Left cardiac atrium (tissue), 4 donors: Measurements from ENCODE around the gene ZNF784. TPM values are rescaled to one million over a fixed set of nuclear protein-coding genes. Genes with fewer than 3 reads are reported as not detected.
A peak's percentile ranks its signal among the peaks of the same experiment; 100 is the strongest.
"Not testable (repeated sequence)": the region's sequence is repeated elsewhere in the genome, so short reads cannot be mapped to it uniquely, and the experiment has no call there.

Experiments used
- ATAC-seq, 2 donors: fragments of 200-7000 bp; cut with Tn5 transposase; one replicate each; pipeline ENCODE4 v1.9.1; 2020; ENCODE audit warnings: mild to moderate bottlenecking in 2 of 2, moderate library complexity in 2 of 2
- DNase-seq: peaks from one replicate; pipeline ENCODE4 v3.0.0-alpha.2; 2020
- intact Hi-C, 2 donors: fragments of 100-400 bp; cut with DNase I; formaldehyde crosslinking; loops; one replicate each; pipeline versions ENCODE4 v1.14.1 to v1.15.1; 2022 to 2023
- total RNA-seq, 2 donors: library from RNA; stranded (reverse); fragmentation: NEBNext Ultra II Directional; extraction: Animal tissue kit (Norgen Biotek cat#: 25700); gene quantifications; one replicate each; pipeline ENCODE4 v1.2.1, GENCODE V29; 2021
- donor health status: DM: no; HTN: yes; CAD: no.
- donor health status: DM: no; HTN: yes; CAD: no; lungs with severe emphysema.
- donor health status: DM: yes; HTN: yes; CAD: no.
- donor health status: Dilated cardiomyopathy.

Gene ZNF784
- total RNA-seq, 2 donors from 2014 or later, result 11.1 to 11.7 TPM

DNA sequence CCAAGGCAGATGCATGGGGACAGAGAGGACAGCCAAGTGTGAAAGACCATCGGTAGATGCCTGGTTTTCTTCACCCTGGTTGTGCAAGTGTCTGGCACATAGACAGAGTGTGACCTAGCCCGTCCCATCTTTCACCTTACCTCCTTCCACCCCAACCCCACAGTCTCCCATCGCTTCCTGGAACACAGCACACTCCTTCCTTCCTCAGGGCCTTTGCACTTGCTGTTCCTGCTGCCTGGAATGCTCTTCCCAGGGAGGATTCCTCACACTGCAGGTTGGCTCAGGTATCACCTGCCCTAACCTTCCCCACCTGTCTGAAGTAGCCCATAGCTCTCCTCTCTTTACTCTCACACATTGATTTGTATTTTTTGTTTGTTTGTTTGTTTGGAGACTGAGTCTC, 28.1 kb downstream of the ZNF784 start:
- intact Hi-C loops, result no loop called here
- DNase-seq, result no peak
- no peak for ATAC-seq

DNA sequence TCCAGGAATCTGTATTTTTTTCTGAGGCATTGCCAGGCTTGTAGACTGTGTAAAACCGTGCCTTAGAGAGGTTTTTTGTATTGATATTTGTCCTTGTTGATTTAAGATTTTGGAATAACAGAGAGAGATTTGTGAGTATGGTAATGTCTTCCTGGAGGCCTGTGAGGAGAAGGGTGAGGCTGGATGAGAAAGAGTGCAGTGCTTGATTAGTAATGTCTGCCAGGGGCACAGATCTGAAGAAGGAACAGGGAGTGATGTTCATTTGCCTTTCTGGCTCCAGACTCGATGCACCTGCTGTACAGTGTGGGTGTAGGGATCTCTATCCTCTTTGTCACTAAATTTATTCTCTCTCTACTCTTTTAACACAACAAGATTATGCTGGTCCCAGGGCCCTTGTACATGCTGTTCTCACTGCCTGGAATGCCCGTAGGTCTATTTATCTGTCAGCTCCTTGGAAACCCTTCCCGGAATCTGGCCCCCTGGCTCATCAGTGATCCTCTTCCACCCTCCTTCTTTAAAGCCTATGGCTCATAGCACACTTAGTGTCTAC, 29.3 kb downstream of the ZNF784 start:
- ATAC-seq (no peak), DNase-seq (no peak)
- intact Hi-C loops, result no loop called here

DNA sequence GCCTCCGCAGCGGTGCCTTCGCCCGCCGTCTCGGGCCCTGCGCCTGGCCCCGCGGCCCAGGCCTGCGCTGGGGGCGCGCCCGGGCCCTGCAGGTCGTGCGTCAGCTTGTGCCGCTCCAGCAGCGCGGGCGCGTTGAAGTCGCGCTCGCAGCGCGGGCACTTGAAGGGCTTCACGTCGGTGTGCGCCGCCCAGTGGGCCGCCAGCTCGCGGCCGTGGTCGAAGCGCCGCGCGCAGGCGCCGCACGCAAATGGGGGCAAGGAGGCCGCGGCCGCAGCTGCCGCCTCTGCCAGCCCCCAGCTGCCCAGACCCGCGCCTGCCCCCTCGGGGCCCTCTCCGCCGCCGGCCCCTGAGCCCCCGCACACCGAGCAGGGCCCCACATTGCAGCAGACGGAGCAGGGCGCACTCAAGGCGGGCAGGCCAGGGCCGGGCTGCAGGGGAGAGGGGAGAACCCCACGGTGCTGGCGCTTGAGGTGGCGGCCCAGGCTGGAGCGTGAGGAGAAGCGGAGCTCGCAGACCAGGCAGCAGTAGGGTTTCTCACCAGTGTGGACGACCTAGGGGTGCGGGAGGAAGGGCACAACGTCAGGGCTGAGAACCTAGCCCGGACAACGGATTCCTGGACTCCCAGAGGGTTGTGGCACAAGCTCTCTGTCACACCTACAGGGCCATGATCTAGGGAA, 31.1 kb downstream of the ZNF784 start:
- peak in 1 of 2 donors; percentile 18 for ATAC-seq
- no peak for DNase-seq
- intact Hi-C loops, result no loop called here

DNA sequence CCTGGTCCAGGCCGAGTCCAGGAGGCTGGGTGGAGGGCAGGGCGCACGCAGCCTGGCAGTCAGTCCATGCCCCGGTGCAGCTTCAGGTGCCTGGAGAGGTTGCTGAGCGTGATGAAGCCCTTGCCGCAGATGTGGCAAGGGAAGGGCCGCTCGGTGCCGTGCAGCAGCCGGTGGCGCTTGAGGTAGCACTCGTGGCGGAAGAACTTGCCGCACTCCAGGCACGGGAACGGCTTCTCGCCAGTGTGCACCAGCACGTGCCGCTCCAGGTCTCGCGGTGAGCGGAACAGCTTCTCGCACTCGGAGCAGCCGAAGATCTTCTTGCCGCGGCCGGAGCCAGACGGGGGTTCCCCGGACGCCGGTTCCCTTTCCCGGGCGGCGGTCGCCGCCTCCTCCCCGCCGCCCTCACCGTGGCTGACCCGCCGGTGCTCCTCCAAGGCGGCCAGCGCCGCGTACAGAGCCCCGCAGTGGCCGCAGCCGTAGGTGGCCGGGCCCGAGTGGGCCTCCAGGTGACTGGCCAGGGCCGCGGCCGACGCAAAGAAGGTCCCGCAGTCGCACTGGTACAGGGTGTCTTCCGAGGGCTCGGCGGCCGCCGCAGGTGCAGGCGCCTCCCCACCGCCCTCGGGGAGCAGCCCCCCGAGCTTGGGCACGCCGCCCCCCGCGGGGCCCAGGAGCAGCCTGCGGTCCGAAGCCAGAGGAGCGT, 31.8 kb downstream of the ZNF784 start:
- DNase-seq, result peak; percentile 24
- intact Hi-C loops, result no loop called here

DNA sequence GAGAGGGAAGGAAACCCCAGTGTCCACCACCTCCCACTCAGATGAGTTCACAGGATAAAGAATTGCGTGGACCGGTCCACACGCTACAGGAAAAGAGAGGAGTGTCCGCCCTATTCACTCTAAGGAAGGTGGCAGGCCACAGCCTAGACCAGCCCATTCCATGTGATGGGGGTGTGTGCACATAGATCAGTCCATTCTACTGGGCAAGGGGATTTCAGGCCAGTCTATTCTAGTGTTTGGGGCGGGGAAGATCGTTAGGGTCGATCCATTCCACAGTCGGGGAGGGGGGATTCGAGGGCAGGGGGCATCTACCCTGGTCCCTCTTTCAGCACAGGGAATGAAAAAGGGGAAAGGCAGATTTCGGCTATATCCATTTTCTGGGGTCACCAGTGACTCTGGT, 32.8 kb downstream of the ZNF784 start:
- intact Hi-C loops, result no loop called here
- ATAC-seq (no peak), DNase-seq (no peak)

More for the DNA sequence above, 31.8 kb downstream of the ZNF784 start:
- no peak for ATAC-seq

DNA sequence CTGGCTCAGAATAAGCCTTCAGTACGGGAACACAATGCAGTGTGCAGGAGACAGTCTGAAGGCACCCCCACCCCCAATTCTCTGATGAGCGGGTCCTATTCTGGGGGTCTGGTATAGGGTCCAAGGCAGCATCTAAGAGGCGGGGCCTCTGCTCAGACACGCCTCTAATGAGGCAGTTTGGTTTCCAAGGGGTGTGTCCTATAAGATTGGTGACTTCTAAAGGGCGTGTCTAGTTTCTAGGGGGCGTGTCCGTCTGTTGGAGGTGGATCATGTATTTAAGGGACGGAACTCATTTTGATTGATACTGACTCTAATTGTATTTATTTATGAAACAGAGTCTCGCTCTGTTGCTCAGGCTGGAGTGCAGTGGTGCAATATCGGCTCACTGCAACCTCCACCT, 33.7 kb downstream of the ZNF784 start:
- no peak for DNase-seq
- no peak for ATAC-seq
- intact Hi-C loops, result no loop called here

DNA sequence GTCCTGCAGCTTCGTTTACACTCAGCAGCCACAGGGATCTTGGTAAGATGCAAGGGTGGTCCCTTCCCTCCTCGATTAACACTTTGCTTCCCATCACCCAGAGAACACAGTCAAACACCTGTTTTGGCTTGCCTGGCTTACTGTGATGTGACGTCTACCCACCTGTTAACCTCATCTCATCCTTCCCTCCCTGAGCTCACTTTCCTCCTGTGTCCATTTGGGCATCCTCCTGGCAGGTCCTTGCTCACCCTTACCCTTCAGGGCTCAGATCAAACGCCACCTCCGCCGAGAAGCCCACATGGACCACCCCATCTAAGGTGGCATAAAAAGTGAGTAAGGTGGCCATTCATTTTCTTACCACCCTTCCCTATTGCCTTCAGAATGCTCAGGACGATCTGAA, 34.3 kb downstream of the ZNF784 start:
- no peak for ATAC-seq
- intact Hi-C loops, result no loop called here
- DNase-seq, result no peak

DNA sequence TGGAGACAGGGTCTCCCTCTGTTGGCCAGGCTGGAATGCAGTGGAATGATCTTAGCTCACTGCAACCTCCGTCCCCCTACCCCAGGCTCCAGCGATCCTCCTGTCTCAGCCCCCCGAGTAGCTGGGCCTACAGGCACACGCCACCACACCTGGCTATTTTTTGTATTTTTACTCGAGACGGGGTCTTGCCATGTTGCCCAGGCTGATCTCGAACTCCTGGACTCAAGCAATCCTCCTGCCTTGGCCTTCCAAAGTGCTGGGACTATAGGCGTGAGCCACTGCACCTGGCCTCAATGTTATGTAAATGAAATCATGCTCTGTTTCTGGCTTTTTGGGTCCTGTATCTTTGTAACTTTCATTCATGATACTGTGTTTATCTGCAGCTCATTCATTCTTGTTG, 35.6 kb downstream of the ZNF784 start:
- intact Hi-C loops, result loop anchor here in 1 of 2 donors (5.0 kb wide), 1 partner anchor 41 kb away; the partner anchor contains the start of gene SBK3
- no peak for ATAC-seq
- no peak for DNase-seq

DNA sequence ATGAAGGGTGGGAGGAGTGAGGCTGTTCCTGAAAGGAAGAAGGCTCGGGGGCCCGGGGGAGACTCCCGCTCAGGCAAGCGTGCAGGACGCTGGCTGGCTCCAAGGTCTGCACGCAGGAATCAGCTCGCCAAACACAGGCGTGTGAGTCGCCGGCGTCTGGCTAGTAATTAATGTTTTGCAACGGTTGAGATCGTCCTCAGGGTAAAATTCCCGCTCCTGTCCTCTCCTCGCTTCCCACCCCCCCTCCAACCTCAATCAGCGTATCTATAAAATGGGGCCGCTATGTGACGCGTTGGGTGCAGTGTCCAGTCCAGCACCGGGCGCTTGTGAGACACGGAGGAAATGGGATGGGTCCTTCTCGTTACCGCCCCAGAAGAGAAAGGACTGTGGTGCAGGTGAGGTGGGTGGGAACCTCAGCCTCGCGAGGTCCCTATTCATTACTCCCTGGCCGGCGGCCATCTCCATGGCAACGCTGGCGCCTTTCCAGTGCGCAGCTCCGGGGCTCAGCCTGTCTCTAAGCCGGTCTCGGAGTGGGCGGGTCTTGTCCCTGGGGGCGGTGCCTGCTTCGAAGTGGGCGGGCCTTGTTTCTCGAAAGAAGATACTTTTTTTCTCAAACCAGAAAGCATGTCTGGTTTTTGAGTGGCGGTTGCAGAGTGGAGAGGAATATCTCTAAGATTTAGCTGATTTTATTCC, 37.2 kb downstream of the ZNF784 start:
- peak; percentile 95 for DNase-seq
- intact Hi-C loops, result loop anchor here in 1 of 2 donors (5.0 kb wide), 1 partner anchor 40 kb away; the partner anchor contains the start of gene SBK3
- peak; percentile 91 for ATAC-seq

DNA sequence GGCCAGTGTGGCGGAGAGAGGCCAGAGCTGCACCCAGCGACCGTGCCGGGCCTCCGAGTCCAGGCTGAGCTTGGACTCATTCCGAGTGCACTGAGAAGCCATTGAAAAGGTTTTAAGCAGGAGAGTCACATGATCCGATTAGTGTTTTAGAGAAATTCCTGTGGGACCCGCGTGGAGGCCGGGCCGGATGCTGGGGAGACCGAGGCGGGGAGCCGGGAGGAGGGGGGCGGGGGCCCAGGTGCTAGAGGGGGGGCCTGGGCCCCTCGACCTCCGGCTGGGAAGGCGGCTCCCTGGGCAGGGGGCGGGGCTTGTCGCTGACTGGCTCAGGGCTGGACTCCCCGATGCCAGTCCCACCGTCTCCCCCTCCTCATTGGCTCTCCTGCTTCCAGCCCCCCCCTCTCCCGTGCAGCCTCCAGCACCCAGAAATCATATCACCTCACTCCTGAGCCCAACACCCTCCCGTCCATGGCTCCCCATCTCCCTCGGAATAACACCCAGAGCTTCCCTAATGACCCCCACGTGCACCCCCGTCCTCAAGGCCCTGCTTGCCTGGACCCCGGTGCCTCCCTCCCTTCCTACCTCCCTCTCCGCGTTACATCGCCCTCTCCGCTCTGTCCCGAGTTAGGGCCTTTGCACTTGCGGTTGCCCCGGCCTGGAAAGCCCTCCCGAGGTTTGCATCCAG, 38.6 kb downstream of the ZNF784 start:
- ATAC-seq, result peak; percentile 80
- DNase-seq, result peak; percentile 85
- intact Hi-C loops, result loop anchor here in 1 of 2 donors (5.0 kb wide), 1 partner anchor 38 kb away; the partner anchor contains the start of gene SBK3

DNA sequence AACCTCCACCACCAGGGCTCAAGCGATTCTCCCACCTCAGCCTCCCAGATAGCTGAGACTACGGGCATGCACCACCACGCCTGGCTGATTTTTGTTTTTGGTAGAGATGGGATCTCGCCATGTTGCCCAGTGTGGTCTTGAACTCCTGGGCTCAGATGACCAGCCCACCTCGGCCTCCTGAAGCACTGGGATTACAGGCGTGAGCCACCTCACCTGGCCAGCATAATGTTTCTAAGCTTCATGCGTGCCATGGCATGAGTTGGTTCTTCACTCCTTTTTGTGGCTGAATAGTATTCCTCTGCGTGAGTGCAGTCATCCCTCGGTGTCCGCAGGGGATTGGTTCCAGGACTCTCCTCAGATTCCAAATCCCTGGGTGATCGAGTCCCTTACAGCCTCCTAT, 39.5 kb downstream of the ZNF784 start:
- ATAC-seq, result no peak
- intact Hi-C loops, result loop anchor here in 1 of 2 donors (5.0 kb wide), 1 partner anchor 38 kb away; the partner anchor contains the start of gene SBK3
- no peak for DNase-seq

DNA sequence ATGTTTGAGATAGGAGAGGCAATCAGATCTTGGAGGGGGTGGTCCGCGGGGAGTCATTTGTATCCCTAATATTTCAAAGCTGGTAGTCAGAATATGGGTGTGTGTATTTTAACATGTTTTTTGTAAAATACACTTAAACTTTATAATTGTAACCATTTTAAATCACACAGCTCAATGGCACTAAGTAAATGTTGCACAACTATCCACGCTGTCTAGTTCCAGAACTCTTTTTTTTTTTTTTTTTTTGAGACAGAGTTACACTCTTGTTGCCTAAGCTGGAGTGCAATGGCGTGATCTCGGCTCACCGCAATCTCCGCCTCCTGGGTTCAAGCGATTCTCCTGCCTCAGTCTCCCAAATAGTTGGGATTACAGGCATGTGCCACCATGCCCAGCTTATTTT, 40.5 kb downstream of the ZNF784 start:
- intact Hi-C loops, ATAC-seq, DNase-seq: not testable (repeated sequence)

DNA sequence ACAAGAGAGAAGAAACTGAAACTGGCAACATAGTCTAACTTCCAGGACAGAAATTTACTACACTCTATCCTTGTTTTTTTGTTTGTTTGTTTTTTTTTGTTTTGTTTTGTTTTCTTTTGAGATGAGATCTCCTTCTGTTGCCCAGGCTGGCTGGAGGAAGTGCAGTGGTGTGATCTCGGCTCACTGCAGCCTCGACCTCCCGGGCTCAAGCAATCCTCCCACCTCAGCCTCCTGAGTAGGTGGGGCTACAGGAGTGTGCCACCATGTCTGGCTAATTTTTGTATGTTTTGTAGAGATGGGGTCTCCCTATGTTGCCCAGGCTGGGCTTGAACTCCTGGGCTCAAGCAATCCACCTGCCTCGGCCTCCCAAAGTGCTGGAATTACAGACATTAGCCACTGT, 42.1 kb downstream of the ZNF784 start:
- intact Hi-C loops, ATAC-seq, DNase-seq: not testable (repeated sequence)

DNA sequence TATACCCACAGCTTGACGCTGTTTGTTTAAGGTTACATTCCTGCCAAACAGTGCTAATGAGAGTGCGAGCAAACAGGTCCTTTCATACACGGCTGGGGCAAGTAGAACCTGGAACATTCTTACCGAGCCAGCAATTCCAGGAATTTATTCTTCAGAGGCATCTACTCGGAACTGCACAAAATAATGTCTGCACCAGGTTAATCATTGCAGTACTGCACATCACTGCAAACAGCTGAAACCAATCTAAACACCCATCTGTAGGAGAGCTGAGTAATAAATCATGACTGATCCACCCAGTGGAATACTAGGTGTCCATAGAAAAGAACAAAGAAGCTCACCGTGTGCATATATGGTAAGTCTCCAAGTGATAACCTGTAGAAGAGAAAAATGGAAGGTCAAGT, 42.5 kb downstream of the ZNF784 start:
- DNase-seq (no peak), ATAC-seq (no peak)
- intact Hi-C loops, result no loop called here

DNA sequence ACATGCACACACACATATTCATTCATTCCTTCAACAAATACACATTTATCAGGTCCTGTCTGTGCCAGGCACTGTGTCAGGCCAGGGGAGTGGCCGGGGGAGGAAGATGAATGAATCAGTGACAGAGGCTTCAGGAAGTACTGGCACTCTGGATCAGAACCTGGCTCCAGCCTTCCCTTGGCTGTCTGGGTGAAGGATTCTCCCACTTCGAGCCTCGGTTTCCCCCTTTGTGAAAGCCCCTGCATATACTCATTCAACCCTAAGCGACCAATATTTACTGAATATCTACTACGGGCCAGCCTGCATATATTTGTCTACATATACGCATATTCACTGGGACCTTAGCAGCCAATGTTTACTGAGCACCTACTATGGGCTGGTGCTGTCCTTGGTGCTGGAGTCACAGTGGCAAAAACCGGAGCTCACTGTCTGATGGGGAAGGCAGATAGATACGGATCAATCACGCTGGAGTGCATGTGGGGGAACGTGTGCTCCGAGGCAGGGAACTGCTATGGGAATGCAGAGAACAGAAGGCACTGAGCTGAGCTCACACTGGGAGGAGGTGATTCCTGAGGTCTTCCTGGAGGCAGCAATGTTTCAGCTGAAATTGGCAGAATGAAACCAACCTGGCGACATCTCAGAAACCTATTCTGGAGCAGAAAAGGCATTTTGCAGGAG, 43.1 kb downstream of the ZNF784 start:
- ATAC-seq, result peak in 1 of 2 donors; percentile 9
- intact Hi-C loops, result no loop called here
- DNase-seq, result no peak

DNA sequence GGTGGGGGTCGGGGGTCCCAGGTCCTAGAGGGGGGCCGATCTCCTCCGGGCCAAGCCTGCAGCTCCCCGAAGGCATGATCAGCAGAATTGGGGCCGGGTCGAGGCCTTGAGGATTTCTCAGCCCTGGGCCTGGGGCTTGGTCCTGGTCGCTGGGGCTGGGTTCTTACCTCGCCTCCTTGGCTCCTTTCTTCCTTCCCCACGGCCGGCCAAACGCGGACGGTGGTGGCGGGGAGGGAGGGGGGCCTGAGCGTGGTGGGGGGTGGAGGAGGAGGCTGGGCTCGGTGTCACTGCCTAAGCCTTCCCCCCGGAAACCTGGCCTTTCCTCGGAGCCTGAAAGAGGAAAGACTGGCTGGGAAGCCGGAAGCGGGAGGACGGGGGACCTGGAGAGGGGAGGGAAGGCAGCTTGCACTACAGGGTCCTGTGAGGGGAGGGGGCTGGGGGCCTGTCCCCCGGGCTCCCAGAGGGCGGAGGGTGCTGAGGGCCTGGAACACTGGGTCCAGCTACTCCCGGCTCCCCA, 43.7 kb downstream of the ZNF784 start, which contains the start of gene ZNF579:
Gene ZNF579 (minus strand): TSS at position 221 of the 517 bp plus-strand sequence. CDS start 1,209 bp downstream, outside the sequence.
- DNase-seq (peak; percentile 90), ATAC-seq (peak; percentile 88)
- intact Hi-C loops, result no loop called here

DNA sequence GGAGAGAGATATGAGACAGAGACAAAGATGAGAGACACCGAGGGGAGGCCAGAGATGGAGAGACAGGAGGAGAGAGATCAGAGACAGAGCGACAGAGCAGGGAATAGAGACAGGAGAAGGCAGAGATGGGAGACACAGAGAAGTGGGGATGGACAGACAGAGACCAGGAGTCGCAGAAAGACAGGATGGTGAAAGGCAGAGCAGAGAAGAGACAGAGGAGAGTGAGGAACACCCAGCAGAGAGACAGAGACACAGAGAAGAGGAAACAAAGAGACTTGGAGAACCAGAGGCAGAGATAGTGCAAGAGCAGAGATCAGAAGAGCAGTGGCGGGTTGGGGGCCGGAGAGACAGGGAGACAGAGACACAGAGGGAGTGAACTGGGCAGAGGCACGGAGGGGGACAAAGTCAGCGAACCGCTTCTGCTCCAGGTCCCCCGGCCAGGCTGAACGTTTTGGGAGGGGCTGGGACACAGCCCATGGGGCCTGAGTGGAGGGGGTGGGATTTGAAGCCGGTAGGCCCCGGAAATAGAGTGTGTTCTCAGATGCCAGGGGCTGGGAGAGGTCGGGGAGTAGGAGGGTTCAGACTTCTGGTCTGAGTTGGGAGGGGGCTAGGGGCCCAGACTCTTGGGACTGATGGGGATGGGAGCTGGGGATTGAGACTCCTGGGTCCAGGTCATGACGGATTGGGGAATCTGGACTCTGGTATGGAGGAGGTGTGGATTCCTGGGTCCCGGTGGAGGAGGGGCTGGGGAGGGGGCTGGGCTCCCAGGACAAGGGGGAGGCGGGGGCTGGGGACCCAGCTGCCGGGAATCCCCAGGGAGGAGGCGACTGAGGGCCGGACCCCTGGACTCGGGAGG, 44.4 kb downstream of the ZNF784 start:
- DNase-seq, result no peak
- peak; percentile 71 to 73 for ATAC-seq
- intact Hi-C loops, result no loop called here
